Thoracic aorta (tissue), 2 donors: Measurements from ENCODE around the gene CD300LG. TPM values are rescaled to one million over a fixed set of nuclear protein-coding genes. Genes with fewer than 3 reads are reported as not detected.

ENCODE experiments used
- ATAC-seq: fragments of 150-250 bp; one replicate; pipeline ENCODE4 v1.8.0; 2017; ENCODE audit warnings: low read depth; ENCODE audit not compliant: insufficient number of reproducible peaks, low FRiP score
- DNase-seq: peaks from one replicate; pipeline ENCODE4 v3.0.0-alpha.2; 2020; ENCODE audit warnings: low spot score
- H3K27ac ChIP-seq, 2 donors: fragments of 200-600 bp; sonication (generic); 1 replicate in 1 of 2; 2 replicates in 1 of 2; pipeline ENCODE4 v1.5.1; 2016; ENCODE audit warnings: mild to moderate bottlenecking in 2 of 2, moderate library complexity in 2 of 2
- H3K27me3 ChIP-seq: fragments of 200-600 bp; sonication (generic); replicated peaks from 2 replicates; pipeline ENCODE4 v1.6.0; 2016; ENCODE audit warnings: mild to moderate bottlenecking; ENCODE audit not compliant: insufficient read depth
- H3K36me3 ChIP-seq: fragments of 200-600 bp; sonication (generic); one replicate; pipeline ENCODE4 v1.5.1; 2016
- H3K4me1 ChIP-seq, 2 donors: fragments of 200-600 bp; sonication (generic); 1 replicate in 1 of 2; 2 replicates in 1 of 2; pipeline versions ENCODE4 v1.5.1 to v1.6.0; 2016; ENCODE audit warnings: low read depth in 2 of 2, mild to moderate bottlenecking in 1 of 2; ENCODE audit not compliant: control insufficient read depth in 1 of 2
- H3K4me3 ChIP-seq: fragments of 200-600 bp; sonication (generic); 2 replicates; pipeline ENCODE4 v1.5.1; 2016; ENCODE audit warnings: mild to moderate bottlenecking
- H3K9me3 ChIP-seq: fragments of 200-600 bp; sonication (generic); 2 replicates; pipeline ENCODE4 v1.5.1; 2016
- CTCF ChIP-seq: fragments of 200-600 bp; sonication (generic); IDR thresholded peaks from one replicate; pipeline ENCODE4 v1.5.1; 2019; ENCODE audit warnings: antibody characterized with exemption
- total RNA-seq, 2 donors: library from RNA; depleted of rRNA; stranded (reverse); fragments of >200 nt; gene quantifications; one replicate each; pipeline versions ENCODE4 v1.1.0 to v1.2.3, GENCODE V29; 2016

The CD300LG gene
- total RNA-seq, 2 donors from 2014 or later: 0.35 to 3.2 TPM

GRCh38 chr17:43825567-43825966 is 21.4 kb upstream of the CD300LG start:
- Histone ChIP-seq H3K27ac (no peak overlapping the region), H3K36me3 (peaks cover 42% of the 10 kb centered on the region), H3K27me3 (no peaks in the 10 kb centered on the region), H3K4me3 (no peak overlapping the region), H3K9me3 (no peaks in the 10 kb centered on the region), H3K4me1 (peaks cover 0 to 13% of the 10 kb centered on the region in 2 donors)
- no peak for TF ChIP-seq CTCF
- no peak for ATAC-seq
- no peak for DNase-seq

DNA sequence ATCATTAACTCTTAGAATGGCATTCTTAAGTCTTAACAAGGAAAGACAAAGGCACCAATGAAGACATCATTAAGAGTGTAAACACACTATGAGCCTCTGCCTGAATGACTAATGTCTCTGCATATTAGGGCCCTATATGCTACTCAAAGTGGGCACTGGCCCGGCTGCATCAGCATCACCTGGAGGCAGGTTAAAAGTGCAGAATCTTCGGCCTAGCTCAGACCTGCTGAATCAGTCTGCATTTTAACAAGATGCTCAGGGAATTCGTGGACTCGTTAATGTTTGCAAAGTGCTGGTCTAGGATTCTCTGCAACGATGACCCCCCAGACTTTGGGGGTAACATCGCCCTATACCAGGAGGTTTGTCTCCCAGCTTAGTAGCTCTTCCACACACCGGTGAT is 20.8 kb upstream of the CD300LG start:
- Histone ChIP-seq H3K4me3 (no peak overlapping the region), H3K9me3 (no peaks in the 10 kb centered on the region), H3K4me1 (peaks cover 0 to 14% of the 10 kb centered on the region in 2 donors), H3K27ac (no peak overlapping the region), H3K36me3 (peaks cover 35% of the 10 kb centered on the region), H3K27me3 (no peaks in the 10 kb centered on the region)
- no peak for TF ChIP-seq CTCF
- DNase-seq (no peak), ATAC-seq (no peak)

DNA sequence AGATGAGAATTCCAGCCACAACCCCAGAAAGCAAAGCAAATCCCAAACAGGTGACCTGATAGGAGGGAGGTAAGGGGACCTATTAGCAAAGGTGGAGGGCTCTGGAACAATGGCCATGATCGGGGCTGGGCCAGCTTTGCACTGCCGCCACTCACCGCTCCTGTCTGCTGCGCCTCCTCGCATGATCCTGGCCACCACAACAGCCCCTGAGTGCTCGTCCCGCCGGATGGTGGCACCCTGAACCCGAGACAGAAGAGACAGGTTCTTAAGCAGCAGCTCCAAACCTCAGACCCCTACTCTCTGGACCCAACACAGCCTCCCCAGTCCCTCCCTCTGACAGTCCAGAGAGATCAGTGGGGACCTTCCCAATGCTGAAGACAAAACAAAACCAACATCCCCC is 19.4 kb upstream of the CD300LG start:
- no peak for TF ChIP-seq CTCF
- Histone ChIP-seq H3K4me3 (no peak overlapping the region), H3K4me1 (peaks cover 3 to 25% of the 10 kb centered on the region in 2 donors), H3K27me3 (no peaks in the 10 kb centered on the region), H3K9me3 (no peaks in the 10 kb centered on the region), H3K36me3 (peaks cover 35% of the 10 kb centered on the region), H3K27ac (no peak overlapping the region)
- DNase-seq (no peak), ATAC-seq (no peak)

DNA sequence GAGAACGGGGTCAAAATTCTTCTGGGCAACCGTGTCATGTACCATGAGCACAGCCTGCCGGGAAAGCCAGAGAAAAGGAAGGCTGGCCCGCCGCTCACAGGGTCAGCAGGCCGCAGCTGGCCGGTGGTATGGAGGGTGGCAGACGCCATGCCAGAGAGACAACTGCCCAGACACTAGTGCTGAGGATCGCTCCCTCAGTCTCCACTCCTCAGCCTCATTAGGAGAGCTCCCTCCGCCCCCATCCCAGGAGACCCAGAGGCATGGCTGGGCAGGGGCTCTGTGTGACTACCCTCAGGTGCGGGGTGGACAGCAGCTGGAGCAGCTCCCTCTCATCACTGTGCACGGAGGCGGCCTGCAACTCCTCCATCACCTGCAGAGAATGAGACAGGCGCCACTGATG is 17.2 kb upstream of the CD300LG start:
- H3K36me3 ChIP-seq: peaks cover 30% of the 10 kb centered on the region

DNA sequence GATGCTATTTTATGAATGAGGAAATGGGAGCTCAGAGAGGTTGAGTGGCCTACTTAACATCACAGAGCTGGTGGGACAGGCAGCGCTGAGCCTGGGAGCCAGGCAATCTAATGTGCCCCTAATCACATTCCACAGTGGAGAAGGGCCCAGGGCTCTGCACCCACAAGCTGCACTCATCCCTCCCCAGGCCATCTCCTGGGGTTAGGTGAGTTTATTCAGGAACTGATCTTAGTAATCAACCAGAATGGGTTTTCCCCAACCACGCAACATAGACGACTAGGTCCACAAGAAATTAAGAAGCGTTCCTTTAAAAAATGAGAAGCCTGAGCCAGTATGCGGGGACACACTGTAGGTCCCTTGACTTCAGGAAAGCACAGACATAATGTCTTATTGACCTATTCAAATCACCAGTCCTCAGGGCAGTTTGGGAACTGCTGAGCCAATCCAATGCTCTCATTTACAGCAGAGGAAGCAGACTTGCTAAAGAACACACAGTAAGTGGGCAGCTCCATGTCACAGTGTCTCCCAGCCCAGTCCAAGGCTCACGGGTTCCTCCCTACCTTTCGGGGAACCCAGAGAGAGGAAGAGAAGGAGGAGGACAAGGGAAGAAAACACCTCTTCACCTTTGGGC is 16.4 kb upstream of the CD300LG start:
- H3K27ac ChIP-seq: no peak overlapping the region
- no peaks in the 10 kb centered on the region for H3K27me3 ChIP-seq
- H3K9me3 ChIP-seq: no peaks in the 10 kb centered on the region
- no peak for TF ChIP-seq CTCF
- ATAC-seq: no peak
- H3K36me3 ChIP-seq: peaks cover 23% of the 10 kb centered on the region
- H3K4me3 ChIP-seq: no peak overlapping the region
- no peak for DNase-seq
- H3K4me1 ChIP-seq: peaks cover 6 to 24% of the 10 kb centered on the region in 2 donors

More for the DNA sequence above, 17.2 kb upstream of the CD300LG start:
- ATAC-seq: no peak
- Histone ChIP-seq H3K27ac (no peak overlapping the region), H3K4me3 (no peak overlapping the region), H3K9me3 (no peaks in the 10 kb centered on the region), H3K27me3 (no peaks in the 10 kb centered on the region), H3K4me1 (peaks cover 6 to 24% of the 10 kb centered on the region in 2 donors)
- DNase-seq: no peak
- TF ChIP-seq CTCF: no peak
